ENCODE results near the gene BSN.

BSN gene

GRCh38 chr3:49602049-49602554 lies 47.8 kb downstream of the BSN start:
- no peak for DNase-seq

GRCh38 chr3:49602877-49603411 lies 48.7 kb downstream of the BSN start:
- peak in 5 of 6 experiments; percentile 8 to 34 (median 20) for DNase-seq

GRCh38 chr3:49606427-49606826 lies 52.1 kb downstream of the BSN start:
- DNase-seq: no peak

- DNase-seq: no peak
These were observed 52.9 kb downstream of the BSN start for GRCh38 chr3:49607105-49607591.

GRCh38 chr3:49607796-49608195 lies 53.5 kb downstream of the BSN start:
- DNase-seq: no peak

- DNase-seq: no peak
These were observed 55.0 kb downstream of the BSN start for GRCh38 chr3:49609314-49609713.

GRCh38 chr3:49609815-49610214 lies 55.5 kb downstream of the BSN start:
- DNase-seq: no peak

GRCh38 chr3:49610666-49611280 lies 56.5 kb downstream of the BSN start:
- no peak for DNase-seq

- no peak for DNase-seq
These were observed 57.0 kb downstream of the BSN start for GRCh38 chr3:49611291-49611690.

- DNase-seq: no peak
These were observed 57.4 kb downstream of the BSN start for GRCh38 chr3:49611719-49612118.

GRCh38 chr3:49614936-49615335 lies 60.7 kb downstream of the BSN start:
- no peak for DNase-seq

- DNase-seq: no peak
These were observed 61.8 kb downstream of the BSN start for GRCh38 chr3:49616061-49616460.

GRCh38 chr3:49616491-49616941 lies 62.2 kb downstream of the BSN start:
- DNase-seq: no peak

GRCh38 chr3:49617390-49618013 lies 63.2 kb downstream of the BSN start:
- DNase-seq: no peak

GRCh38 chr3:49618412-49618811 lies 64.1 kb downstream of the BSN start:
- no peak for DNase-seq

- no peak for DNase-seq
These were observed 65.4 kb downstream of the BSN start for GRCh38 chr3:49619649-49620048.

- DNase-seq: no peak
These were observed 66.5 kb downstream of the BSN start for GRCh38 chr3:49620728-49621127.

GRCh38 chr3:49623071-49623470 lies 68.8 kb downstream of the BSN start:
- DNase-seq: no peak

GRCh38 chr3:49625071-49625470 lies 70.8 kb downstream of the BSN start:
- DNase-seq: no peak

GRCh38 chr3:49626101-49626581 lies 71.9 kb downstream of the BSN start:
- no peak for DNase-seq

GRCh38 chr3:49626796-49627195 lies 72.5 kb downstream of the BSN start:
- DNase-seq: no peak

GRCh38 chr3:49627634-49628033 lies 73.4 kb downstream of the BSN start:
- DNase-seq: no peak

GRCh38 chr3:49628249-49628648 lies 74.0 kb downstream of the BSN start:
- DNase-seq: no peak

- DNase-seq: no peak
These were observed 75.2 kb downstream of the BSN start for GRCh38 chr3:49629451-49629850.
